Stimulated activated CD4-positive, alpha-beta T cell treated with anti-CD3 and anti-CD28 coated beads, TNF-alpha, amount 100 ng/mL, for 48 hours (primary cell): ENCODE measurements around the gene CENPP.
"Not testable (repeated sequence)": the region's sequence is repeated elsewhere in the genome, so short reads cannot be mapped to it uniquely, and the experiment has no call there.

Source experiments
- DNase-seq, 3 donors: peaks; one replicate each; pipeline ENCODE4 v3.0.0-alpha.2; 2020; ENCODE audit warnings: low read depth in 3 of 3

Gene CENPP

DNA sequence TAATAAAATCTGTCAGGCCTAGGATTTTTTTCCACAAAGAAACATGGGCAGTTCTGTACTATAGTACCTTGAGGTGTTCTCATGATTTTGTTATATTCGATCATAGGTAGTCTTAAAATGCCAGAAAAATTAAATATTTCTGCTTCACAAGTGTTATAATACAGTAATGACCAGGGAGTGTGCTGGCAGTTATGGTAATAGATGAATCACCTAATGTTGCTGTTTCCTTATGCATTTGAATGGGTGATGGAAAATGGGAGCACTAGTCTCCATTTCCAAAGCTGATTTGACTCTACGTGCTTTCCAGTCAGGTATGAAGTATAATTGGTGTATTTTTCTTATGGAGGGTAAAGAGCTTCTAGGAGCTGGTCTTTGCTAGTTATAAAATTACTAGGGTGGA is 54.9 kb downstream of the CENPP start:
- DNase-seq: no peak

DNA sequence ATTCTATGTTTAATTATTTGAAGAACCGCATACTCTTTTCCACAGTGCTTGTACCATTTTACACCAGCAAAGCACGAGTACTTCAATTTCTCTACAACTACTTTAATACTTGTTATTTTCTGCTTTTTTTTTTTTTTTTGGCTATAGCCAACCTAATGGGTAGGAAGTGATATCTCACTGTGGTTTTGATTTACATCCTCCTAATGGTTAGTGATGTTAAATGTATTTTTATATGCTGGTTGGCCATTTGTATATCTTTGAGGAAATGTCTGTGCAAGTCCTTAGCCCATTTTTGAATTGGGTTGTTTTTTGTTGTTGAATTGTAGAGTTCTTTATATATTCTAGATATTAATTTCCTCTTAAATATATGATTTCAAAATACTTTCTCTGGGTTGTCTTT is 56.0 kb downstream of the CENPP start:
- no peak for DNase-seq

DNA sequence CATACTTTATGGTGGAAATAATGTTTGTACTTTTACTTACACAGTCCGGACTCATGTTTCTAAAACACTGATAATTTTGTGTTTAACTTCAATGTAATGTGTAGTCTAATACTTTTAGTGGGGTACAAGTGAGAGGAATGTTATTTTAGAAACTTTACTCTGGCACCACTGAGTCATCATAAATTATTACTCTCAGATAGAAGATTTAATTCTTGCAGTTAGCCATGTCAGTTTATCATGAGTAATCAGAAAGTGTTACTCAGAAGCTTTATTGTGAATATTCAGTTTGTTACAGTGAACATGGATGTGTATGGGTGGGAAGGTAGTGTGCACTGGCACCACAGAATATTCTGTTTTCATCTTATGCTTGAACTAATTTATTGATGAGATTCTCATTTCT is 58.6 kb downstream of the CENPP start:
- DNase-seq: no peak

DNA sequence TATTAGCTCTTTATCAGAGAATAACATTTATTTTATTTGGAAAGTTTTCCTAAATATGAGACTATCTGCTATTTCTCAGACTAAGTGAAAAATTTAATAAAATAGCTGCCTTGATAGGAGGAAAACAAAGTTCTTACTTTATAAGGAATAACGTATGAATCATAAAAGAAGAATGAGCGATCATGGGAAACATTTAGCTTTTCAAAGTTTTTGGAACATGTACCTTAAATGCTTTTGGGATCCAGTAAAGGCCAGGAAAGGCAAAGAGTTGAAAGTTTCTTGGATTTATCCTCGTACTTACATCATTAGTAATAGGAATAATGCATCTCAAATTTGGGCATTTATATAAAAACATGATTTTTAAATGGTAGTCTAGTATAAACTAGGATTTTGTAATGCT is 59.2 kb downstream of the CENPP start:
- no peak for DNase-seq

DNA sequence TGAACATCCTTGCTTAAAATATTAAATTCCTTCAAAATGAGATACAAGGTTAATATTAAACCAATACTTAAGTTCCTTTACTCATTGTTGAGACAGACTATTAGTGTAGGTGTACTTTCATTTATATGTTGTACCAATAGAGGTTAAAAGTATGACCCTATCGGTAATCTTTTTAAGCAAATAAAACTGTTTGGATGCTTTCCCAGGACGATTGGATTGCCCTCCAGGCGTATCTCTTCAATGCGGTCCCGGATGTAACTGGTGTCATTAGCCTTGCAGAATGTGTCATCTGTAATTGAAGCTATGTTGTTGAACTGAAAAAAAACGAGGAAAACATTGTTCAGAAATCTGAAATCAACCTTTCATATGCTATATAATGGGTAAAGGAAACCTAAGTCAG is 59.7 kb downstream of the CENPP start:
- no peak for DNase-seq

DNA sequence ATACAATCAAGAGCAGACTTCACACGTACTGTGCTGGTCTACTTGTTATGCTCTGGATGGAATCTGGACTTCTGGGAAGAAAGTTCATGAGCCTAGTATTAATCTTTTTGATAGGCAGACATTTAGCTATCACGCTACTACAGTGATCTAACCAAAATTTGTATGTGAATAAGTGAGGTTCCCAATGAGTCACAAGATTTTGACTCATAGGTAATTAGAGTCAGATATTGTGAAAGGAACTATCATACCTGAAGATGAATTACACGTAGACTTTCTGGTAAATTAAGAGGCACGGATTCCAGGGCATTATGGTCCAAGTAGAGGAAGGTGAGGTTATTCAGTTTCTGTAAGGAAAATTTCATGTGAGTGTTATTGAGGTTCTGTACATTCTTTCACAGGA is 60.2 kb downstream of the CENPP start:
- no peak for DNase-seq

DNA sequence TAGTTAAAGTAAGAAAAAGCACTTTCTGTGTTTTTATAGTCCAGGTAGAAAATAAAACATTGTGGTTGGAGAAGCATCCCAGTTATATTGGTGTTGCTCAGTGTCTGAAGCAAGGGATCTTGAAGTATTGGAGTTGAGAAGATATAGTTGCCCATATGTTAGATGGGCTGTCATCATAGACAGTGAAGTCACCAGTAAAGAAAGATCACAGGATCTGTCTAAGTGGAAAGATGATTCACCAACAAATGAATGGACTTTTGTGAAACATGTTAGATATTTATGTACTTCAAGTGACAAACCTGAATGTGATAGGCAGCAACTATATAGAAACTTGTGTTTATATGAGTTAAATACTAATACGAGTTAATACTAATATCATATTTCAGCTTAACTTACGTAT is 66.9 kb downstream of the CENPP start:
- DNase-seq: no peak

DNA sequence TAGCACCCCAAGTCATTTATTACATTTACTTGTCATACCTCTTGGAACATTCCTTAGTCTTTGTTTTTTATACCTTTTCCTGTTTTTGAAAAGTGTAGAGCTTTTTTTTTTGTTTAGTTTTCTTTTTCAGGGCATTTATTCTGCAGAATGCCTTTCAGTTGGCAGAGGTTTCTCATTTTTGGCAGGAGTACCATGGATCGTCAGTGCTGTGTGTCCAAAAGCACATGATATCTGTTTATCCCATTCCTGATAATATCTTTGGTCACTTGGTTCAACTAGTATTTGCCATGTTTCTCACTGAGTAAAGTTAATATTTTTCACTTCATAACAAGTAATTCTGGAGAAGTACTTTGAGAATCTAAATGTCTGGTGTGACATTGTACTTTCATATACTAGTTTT is 67.9 kb downstream of the CENPP start:
- DNase-seq: no peak

DNA sequence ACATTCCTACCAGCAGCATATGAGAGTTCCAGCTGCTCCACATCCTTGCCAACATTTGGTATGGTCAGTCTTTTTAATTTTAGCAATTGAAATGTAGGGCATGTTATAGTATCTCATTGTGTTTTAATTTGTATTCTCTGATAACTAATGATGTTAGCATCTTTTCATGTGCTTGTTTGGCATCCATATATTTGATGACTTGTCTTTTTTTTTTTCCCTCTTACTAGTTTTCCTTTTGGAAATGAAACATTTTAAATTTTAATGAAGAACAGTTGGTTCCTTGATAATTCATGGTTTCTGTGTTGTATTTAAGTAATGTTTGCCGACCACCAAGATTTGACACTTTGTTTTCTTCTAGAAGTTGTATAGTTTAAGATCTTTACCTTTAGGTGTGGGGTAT is 69.9 kb downstream of the CENPP start:
- DNase-seq: no peak

DNA sequence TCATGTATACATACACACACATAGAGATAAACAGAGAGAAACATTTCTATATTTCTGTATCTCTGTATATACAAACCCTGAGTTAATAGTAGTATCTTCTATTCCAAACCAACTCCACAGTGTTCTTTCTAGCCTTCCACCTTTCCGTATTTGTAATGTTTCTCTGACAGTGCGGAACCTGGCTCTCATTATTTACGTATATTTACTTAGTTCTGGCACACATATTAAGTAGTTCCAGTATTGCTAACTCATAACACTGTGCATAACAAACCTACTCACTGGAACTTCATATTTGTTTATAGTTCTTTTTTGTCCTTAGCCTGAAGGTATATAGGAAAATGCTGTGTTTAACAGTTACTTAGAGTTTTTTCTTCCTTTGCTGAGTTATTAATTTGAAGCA is 72.1 kb downstream of the CENPP start:
- no peak for DNase-seq

DNA sequence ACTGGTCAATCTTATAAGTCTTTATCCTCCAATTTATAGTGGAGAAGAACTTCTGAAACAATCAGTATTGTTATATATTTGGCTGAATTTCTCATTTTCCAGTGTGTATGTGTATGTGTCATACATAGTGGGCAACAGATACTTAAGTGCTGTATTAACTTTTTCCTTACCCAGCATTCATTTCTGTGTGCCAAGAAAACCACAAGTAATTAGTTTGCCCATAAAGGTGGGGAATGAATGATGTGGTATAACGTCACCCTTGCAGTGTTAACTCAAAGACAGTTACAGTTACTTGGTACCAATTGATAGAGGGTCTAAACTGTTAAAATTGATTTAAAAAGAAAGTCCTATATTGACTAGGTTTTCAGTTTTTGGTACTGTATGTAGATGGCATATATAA is 76.6 kb downstream of the CENPP start:
- no peak for DNase-seq

DNA sequence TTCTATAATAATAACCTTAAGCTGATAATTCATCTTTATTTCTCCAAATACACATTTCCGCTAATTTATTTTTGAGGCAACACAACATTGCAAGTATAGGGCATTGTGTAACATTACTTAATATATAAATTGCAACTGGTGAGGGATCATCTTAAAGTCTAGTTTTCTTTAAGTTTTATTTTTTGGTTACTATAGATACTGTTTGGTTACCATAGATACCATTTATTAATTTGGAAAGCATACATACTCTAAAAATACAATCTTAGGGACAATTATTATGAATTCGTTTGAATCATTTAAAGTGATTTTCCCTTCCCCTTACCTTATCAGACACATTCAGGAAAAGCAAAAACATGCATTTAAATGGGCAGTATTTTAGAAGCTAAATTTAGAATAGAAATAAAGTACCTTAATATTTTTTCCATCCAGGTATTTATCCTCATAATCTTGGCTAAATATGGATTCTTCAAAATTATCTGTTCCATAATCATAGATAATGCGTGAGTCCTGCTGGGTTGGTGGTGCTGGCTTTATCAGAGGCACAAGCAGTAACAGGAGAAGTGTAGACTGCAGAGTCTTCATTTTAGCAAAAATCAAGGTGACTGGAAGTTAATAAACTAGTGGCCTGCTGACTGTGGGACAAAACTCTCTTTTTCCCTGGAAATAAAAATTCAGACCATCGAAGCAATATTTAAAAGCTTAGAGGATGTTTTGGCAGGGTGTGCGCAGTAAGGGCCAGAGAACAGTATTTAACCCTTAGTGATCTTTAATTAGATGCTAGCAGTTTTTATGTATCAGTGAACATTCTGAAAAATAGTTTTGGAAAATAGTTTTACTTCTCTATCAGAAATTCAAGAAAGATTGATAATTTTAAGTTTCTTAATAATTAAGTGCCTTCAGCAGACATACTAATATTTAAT is 77.3 kb downstream of the CENPP start:
- DNase-seq: no peak

DNA sequence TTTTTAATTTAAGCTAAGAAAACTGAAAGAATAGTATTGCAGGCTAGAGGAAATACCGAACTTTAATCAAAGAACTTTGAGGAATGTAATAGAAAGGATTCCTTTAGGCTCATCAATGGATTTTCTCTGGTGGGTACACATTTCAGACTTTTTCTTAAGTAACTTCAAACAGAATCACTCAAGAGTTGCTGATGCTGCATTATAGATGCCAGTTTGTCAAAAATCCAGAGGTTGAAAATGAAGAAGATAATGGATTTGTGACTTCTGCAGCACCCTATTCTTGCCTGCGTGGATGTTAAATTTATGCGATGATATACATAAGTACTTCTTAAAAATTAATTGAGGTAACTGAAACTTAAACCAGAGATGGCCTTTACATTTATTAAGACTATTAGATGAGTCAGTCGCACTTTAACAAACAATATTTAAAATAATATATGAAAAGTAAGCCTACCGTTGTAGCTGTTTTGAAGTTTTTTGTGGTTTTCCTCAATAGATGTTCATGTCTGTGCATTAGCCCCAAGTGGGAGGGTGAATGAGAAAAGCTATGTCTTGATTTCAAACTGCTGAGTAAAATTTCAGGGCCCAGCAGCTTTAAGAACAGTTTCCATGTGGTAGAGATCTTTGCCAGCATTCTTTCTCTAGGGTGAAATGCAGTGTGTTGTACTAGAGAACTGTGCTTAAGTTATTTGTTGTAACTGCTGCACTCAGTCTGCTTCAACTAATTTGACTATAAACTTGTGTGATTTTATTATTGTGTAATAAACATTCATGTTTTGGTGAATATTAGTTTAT is 78.5 kb downstream of the CENPP start, which contains the start of gene OGN:
TSS of gene OGN (minus strand) at position 537 of the 795 bp plus-strand sequence. CDS start 1,171 bp downstream, outside the sequence.
- DNase-seq: no peak

DNA sequence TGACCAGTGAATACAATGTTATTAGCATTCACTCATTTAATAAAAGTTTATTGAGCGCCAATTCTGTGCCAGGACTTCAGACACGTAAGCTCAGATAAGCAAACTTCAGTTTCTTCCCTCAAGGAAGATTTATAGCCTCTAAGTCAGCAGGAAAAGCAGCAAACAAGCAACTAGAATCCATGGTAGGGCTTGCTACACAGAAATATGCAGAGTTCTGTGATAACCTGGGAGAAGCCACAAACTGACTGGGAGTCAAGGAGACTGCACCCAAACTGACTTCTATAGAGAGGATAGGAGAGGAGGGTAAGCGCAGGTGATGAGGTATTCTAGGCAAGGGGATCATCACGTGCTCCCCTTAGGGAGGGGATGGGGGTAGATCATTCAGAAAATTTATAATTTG is 80.1 kb downstream of the CENPP start:
- DNase-seq: no peak

DNA sequence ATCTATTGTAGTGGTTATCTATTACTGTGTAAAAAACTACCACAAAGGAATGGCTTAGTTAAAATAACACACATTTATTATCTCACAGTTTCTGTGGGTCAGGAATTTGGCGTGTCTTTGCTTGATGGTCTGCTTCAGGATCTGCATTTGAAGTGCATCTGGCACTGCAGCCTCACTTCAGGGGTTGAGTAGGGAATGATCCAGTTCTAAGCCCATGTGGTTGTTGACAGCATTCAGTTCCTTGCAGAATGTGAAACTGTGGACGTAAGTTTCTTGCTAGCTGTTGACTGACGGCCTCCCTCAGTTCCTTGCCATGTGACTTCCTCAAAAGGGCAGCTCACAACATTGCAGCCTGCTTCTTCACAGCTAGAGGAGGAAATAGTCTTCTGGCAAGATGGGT is 80.7 kb downstream of the CENPP start:
- no peak for DNase-seq

DNA sequence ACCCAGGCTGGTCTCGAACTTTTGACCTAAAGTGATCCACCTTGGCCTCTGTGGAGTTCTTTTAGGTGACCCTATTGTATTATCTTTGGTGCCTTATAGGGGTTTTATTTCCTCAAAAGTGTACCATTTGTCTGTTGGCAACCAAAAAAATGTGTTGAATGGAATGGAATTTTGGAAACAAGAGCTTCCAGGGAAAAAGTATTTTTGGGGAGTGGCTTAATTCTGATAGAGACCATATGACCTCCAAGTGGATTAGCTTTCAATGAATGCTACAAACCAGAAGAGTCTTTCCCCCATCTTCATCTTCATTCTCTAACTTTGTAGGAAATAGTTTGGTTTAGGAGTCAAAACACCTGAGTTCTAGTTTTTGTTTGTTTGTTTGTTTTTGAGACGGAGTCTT is 82.1 kb downstream of the CENPP start:
- DNase-seq: no peak

DNA sequence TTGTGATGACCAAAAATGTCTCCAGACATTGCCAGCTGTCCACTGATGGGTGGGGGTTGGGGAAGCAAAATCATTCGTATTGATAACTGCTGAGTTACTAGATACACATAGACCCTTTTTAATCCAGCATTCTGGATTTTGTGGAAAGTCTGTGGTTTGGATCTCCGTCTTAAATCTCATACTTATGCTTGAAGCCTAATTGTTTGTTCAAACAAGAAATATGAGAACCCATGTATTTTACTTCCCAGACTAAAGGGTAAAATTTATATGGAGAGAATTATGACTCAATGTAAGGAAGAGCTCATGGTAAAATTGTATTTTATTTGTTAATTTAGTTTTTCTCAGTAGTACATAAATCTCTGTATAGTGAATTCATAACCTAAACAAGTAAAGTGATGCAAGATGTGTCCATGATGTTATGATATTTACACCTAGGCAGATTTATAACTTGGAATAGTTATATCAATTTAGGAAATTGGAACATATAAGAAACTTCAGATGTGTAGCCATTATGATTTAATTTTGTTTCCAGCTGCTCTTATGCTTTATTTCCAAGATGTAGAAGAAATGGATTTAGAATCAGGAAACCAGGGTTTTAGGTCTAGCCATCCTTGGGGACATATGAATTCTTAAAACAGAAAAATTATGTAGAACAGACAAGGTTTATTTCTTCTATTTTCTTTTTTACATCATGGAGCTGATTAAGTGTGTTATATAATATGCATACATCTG is 83.2 kb downstream of the CENPP start:
- no peak for DNase-seq

DNA sequence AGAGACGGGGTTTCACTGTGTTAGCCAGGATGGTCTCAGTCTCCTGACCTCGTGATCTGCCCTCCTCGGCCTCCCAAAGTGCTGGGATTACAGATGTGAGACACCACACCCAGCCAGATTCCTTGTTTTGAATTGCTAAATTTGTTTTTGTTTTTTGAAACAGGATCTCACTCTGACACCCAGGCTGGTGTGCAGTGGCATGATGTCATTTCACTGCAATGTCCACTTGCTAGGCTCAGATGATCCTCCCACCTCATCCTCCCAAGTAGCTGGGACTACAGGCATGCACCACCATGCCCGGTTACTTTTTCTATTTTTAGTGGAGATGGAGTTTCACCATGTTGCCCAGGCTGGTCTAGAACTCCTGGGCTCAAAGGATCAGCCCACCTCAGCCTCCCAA is 85.4 kb downstream of the CENPP start:
- DNase-seq: not testable (repeated sequence)

DNA sequence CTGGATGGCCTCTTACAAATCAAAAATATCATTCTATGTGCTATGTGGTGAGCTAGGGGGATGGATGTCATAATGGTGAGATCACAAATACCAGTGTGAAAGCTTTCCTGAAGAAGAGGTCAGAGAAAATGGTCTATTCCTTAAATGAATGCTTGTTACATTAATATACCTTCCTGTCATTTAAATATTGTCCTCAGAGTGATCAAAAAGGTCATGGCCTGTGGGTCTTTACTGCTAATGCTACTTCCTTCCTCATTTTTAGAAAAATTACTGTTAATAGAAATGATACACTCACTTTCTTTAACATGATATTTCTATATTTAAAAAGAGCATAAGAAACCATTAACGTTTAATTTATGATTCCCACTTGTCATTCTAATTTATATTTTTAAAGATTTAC is 88.8 kb downstream of the CENPP start:
- no peak for DNase-seq

DNA sequence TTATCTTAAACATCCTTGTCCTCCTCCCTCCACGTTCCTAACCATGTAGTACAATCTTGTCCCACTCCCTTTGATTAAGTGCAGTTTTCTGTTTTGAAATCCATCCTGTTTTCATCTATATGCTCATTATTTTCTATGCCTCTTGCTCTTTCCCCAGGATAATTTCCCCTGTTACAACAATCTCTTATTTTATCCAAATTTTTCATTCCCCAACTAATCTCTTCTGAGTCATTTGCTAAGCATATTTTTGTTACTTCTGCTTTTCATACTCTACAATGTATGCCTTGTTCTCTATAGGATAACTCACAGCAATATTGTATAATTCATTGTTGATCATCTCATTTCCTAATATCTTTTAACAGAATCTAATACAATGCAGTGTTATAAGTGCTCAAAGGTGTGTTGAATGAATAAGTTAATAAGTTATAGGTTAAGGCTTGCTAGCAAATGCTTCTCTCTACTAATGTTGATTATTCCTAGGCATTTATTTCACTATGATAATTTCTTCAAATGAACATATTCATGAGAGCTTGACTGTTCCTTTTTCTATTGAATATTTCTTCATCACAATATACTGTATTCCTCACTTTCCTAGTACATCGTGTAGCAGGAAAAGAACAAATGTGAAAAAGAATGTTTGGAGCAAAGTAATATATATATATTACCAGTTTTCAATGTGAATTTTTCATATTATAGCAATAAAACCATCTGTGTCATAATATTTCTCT is 97.0 kb downstream of the CENPP start:
- DNase-seq: no peak

DNA sequence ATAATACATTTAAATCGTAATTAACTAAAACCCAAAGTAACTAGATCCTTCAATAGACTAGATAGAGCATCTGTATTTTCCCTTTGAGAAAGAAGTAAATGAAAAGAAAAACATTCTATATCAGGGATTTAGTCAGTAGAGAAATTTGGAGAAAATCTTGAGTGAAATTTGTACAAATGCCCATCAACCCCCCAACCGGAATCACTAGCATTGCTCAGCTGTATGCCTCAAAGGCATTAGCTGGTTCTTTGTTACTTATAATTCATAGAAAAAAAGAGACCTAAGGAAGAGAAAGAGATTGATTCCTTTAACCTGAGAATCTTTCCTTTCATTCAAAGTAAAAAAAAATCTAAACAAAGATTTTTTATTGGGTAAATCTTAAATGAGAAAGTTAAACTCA is 97.9 kb downstream of the CENPP start:
- DNase-seq: no peak

DNA sequence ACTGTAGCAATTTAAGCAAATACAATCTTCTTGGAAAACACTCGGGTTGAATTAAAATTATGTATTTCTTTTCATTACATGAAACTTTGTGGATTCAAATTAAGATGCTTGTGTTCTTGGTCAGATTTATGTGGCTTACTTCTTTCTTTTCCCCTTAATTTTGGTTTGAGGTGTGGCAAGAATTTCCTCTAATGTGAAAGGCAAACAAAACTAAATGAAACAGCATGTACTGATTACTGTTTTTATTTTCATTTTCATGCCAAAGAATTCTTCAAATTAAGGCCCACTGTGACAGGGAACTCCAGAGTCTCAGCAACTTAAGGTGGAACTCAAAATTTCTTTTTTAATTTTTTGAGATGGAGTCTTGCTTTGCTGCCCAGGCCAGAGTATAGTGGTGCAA is 98.6 kb downstream of the CENPP start, which contains the start of gene OMD:
TSS of gene OMD (minus strand) at position 132 of the 400 bp plus-strand sequence. CDS start 6,913 bp downstream, outside the sequence.
- no peak for DNase-seq
